ENCODE measurements around the gene USP7. TPM values are rescaled to one million over a fixed set of nuclear protein-coding genes. Genes with fewer than 3 reads are reported as not detected.

The USP7 gene
- total RNA-seq, 1 donor from 2014 or later: 87.3 TPM

GRCh38 chr16:8898660-8899318 lies 64.9 kb downstream of the USP7 start:
- ATAC-seq: no peak

- ATAC-seq: no peak
Observed at GRCh38 chr16:8894736-8895334, 68.9 kb downstream of the USP7 start.

- no peak for ATAC-seq
Observed at GRCh38 chr16:8893976-8894690, 69.6 kb downstream of the USP7 start.

- ATAC-seq: no peak
Observed at GRCh38 chr16:8893426-8893825, 70.3 kb downstream of the USP7 start.

- peak; percentile 4 for ATAC-seq
Observed at GRCh38 chr16:8892101-8892575, 71.6 kb downstream of the USP7 start.

- no peak for ATAC-seq
Observed at GRCh38 chr16:8890549-8890921, 73.2 kb downstream of the USP7 start.

GRCh38 chr16:8889893-8890548 lies 73.7 kb downstream of the USP7 start:
- no peak for ATAC-seq

GRCh38 chr16:8888951-8889892 lies 74.5 kb downstream of the USP7 start:
- ATAC-seq: peak; percentile 14

- ATAC-seq: no peak
Observed at GRCh38 chr16:8887952-8888560, 75.7 kb downstream of the USP7 start.

GRCh38 chr16:8887431-8887765 lies 76.3 kb downstream of the USP7 start:
- ATAC-seq: no peak

- no peak for ATAC-seq
Observed at GRCh38 chr16:8886593-8887430, 76.9 kb downstream of the USP7 start.

GRCh38 chr16:8885674-8886592 lies 77.8 kb downstream of the USP7 start:
- ATAC-seq: peak; percentile 40

- no peak for ATAC-seq
Observed at GRCh38 chr16:8882725-8883377, 80.9 kb downstream of the USP7 start.

- ATAC-seq: no peak
Observed at GRCh38 chr16:8882041-8882617, 81.6 kb downstream of the USP7 start, which contains the start of gene LITAFD. Gene LITAFD, plus strand, starts transcription at chr16:8882351. Its CDS starts 2,005 bp downstream, at chr16:8884356.

- no peak for ATAC-seq
Observed at GRCh38 chr16:8880839-8881510, 82.7 kb downstream of the USP7 start.

- peak; percentile 68 for ATAC-seq
Observed at GRCh38 chr16:8878523-8878911, 85.2 kb downstream of the USP7 start.

GRCh38 chr16:8877894-8878522 lies 85.7 kb downstream of the USP7 start:
- peak; percentile 81 for ATAC-seq

Data from esophagus mucosa (tissue), 1 donor.